Measurements from ENCODE around the gene NFASC. TPM values are rescaled to one million over a fixed set of nuclear protein-coding genes. Genes with fewer than 3 reads are reported as not detected.

Gene NFASC
- total RNA-seq, 2 donors from 2014 or later = 27.7 to 45.9 TPM

- Mint-ChIP-seq H3K4me3 (no peak overlapping the region), H3K4me1 (peaks cover 13% of the 10 kb centered on the region), H3K27ac (no peak overlapping the region), H3K9me3 (no peaks in the 10 kb centered on the region), H3K27me3 (ENCODE audit: insufficient read depth) (no peaks in the 10 kb centered on the region), H3K36me3 (ENCODE audit: low read depth) (peaks cover 41% of the 10 kb centered on the region)
- H3K9me3 ChIP-seq (ENCODE audit: control insufficient read depth, low read length) = no peaks in the 10 kb centered on the region
- no peak overlapping the region for H3K4me3 ChIP-seq (ENCODE audit: low read length)
- no peak for DNase-seq
- WGBS, 2 experiments (ENCODE audit: insufficient coverage in 1 of 2, insufficient read length in 1 of 2) = 97 to 100% methylated on average over 10 to 14 of the region's 14 CpGs
- TF ChIP-seq CTCF (conservative IDR thresholded peaks at IDR 0.05) = no peak
- H3K4me1 ChIP-seq (ENCODE audit: control insufficient read depth, insufficient read depth, low read length) = no peaks in the 10 kb centered on the region
- H3K27ac ChIP-seq (ENCODE audit: low read depth, low read length) = no peak overlapping the region
- peaks cover 80% of the 10 kb centered on the region for H3K36me3 ChIP-seq (ENCODE audit: control insufficient read depth, insufficient read depth, low read length)
- no peak overlapping the region for H3K9ac ChIP-seq (ENCODE audit: extremely low read depth, low read length, poor library complexity, severe bottlenecking)
- H3K27me3 ChIP-seq (ENCODE audit: control insufficient read depth, insufficient read depth, low read length, poor library complexity, severe bottlenecking) = no peaks in the 10 kb centered on the region
Measured at GRCh38 chr1:204978782-204979181, 108.1 kb downstream of the NFASC start.

- 95 to 98% methylated on average over 13 to 18 of the region's 18 CpGs for WGBS, 2 experiments (ENCODE audit: insufficient coverage in 1 of 2, insufficient read length in 1 of 2)
- no peaks in the 10 kb centered on the region for H3K27me3 Mint-ChIP-seq (ENCODE audit: insufficient read depth)
Measured at GRCh38 chr1:204979306-204979705, 108.6 kb downstream of the NFASC start.

GRCh38 chr1:204979891-204980649, 109.4 kb downstream of the NFASC start:
- TF ChIP-seq CTCF (conservative IDR thresholded peaks at IDR 0.05) = no peak
- Histone ChIP-seq H3K27ac (ENCODE audit: low read depth, low read length) (no peak overlapping the region), H3K4me1 (ENCODE audit: control insufficient read depth, insufficient read depth, low read length) (peaks cover 3% of the 10 kb centered on the region), H3K4me3 (ENCODE audit: low read length) (no peak overlapping the region), H3K9ac (ENCODE audit: extremely low read depth, low read length, poor library complexity, severe bottlenecking) (no peak overlapping the region), H3K27me3 (ENCODE audit: control insufficient read depth, insufficient read depth, low read length, poor library complexity, severe bottlenecking) (no peaks in the 10 kb centered on the region), H3K9me3 (ENCODE audit: control insufficient read depth, low read length) (no peaks in the 10 kb centered on the region), H3K36me3 (ENCODE audit: control insufficient read depth, insufficient read depth, low read length) (peaks cover 69% of the 10 kb centered on the region)
- Mint-ChIP-seq H3K36me3 (ENCODE audit: low read depth) (peaks cover 35% of the 10 kb centered on the region), H3K27ac (no peak overlapping the region), H3K27me3 (ENCODE audit: insufficient read depth) (no peaks in the 10 kb centered on the region), H3K9me3 (no peaks in the 10 kb centered on the region), H3K4me1 (peaks cover 23% of the 10 kb centered on the region), H3K4me3 (no peak overlapping the region)
- 93 to 98% methylated on average over 8 to 10 of the region's 10 CpGs for WGBS, 2 experiments (ENCODE audit: insufficient coverage in 1 of 2, insufficient read length in 1 of 2)
- DNase-seq = no peak

More at GRCh38 chr1:204979306-204979705, 108.6 kb downstream of the NFASC start:
- H3K36me3 ChIP-seq (ENCODE audit: control insufficient read depth, insufficient read depth, low read length) = peaks cover 77% of the 10 kb centered on the region
- no peak overlapping the region for H3K27ac ChIP-seq (ENCODE audit: low read depth, low read length)
- H3K27me3 ChIP-seq (ENCODE audit: control insufficient read depth, insufficient read depth, low read length, poor library complexity, severe bottlenecking) = no peaks in the 10 kb centered on the region
- H3K9ac ChIP-seq (ENCODE audit: extremely low read depth, low read length, poor library complexity, severe bottlenecking) = no peak overlapping the region
- peak overlapping the region; percentile 68 for H3K27ac Mint-ChIP-seq
- no peak for TF ChIP-seq CTCF (conservative IDR thresholded peaks at IDR 0.05)
- no peak overlapping the region for H3K4me3 Mint-ChIP-seq
- H3K36me3 Mint-ChIP-seq (ENCODE audit: low read depth) = peaks cover 40% of the 10 kb centered on the region
- H3K4me1 Mint-ChIP-seq = peaks cover 15% of the 10 kb centered on the region
- no peaks in the 10 kb centered on the region for H3K4me1 ChIP-seq (ENCODE audit: control insufficient read depth, insufficient read depth, low read length)
- H3K4me3 ChIP-seq (ENCODE audit: low read length) = no peak overlapping the region
- no peak for DNase-seq
- H3K9me3 Mint-ChIP-seq = no peaks in the 10 kb centered on the region
- no peaks in the 10 kb centered on the region for H3K9me3 ChIP-seq (ENCODE audit: control insufficient read depth, low read length)
